ENCODE data around the gene KRTAP10-3. TPM values are rescaled to one million over a fixed set of nuclear protein-coding genes. Genes with fewer than 3 reads are reported as not detected.

The KRTAP10-3 gene
- total and polyA plus RNA-seq, 2 donors (not counting 3 experiments of a cell fraction or from before 2014, with no cell fraction given), result not detected

DNA sequence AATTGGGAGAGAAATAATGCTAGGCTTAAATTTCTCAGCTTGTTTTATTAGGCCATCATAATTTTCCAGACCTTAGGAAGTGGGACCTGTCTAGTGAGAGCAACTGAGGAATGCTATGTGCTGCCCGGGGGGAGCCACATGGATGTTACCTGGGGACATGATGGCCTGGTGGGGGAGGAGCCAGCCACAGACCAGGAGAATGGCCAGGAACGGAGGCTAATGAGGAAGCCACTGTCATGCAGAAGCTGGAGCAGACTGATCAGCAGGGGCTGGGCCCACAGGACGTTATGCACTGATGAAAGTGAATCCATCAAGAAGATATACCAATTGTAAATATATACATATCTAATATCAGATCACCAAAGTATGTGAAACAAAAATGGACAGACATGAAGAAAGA, 14.0 kb downstream of the KRTAP10-3 start:
- Histone ChIP-seq H3K27ac (ENCODE audit: insufficient read depth, low read depth, low read length) (no peak overlapping the region), H4K20me1 (replicated peaks; ENCODE audit: control insufficient read depth, extremely low read depth, insufficient read depth, low read length) (no peaks in the 10 kb centered on the region), H3K9ac (replicated peaks; ENCODE audit: extremely low read depth, insufficient read depth, low read length) (no peak overlapping the region), H3K9me3 (replicated peaks; ENCODE audit: control insufficient read depth, insufficient read depth, low read length) (no peaks in the 10 kb centered on the region), H3K36me3 (ENCODE audit: control insufficient read depth in 2 of 2, extremely low read depth in 1 of 2, insufficient read depth in 2 of 2, low read length in 2 of 2) (no peaks in the 10 kb centered on the region), H3K79me2 (ENCODE audit: control insufficient read depth, insufficient read depth, low read length) (no peaks in the 10 kb centered on the region), H2AFZ (ENCODE audit: low read depth, low read length) (no peak overlapping the region), H3K9me1 (replicated peaks; ENCODE audit: control insufficient read depth, extremely low read depth, insufficient read depth, low read length) (no peaks in the 10 kb centered on the region), H3K27me3 (ENCODE audit: control insufficient read depth in 2 of 2, insufficient read depth in 2 of 2, low read length in 2 of 2) (peaks cover 3 to 24% of the 10 kb centered on the region in 2 experiments), H3K4me2 (ENCODE audit: insufficient read depth, low read length) (no peak overlapping the region), H3K4me1 (ENCODE audit: control insufficient read depth, extremely low read depth, insufficient read depth, low read length) (no peaks in the 10 kb centered on the region), H3K4me3 (replicated peaks in 1 of 3; ENCODE audit: insufficient read depth in 1 of 3, low read depth in 1 of 3, low read length in 3 of 3) (no peak overlapping the region)
- BruUV-seq (replicated peaks), result no TSS peak
- POLR2A ChIA-PET, result no interaction called here
- dilution Hi-C loops (cut with MboI; ENCODE audit: extremely low pct_ligation_motif_present, low sequenced_read_pairs), result no loop called here
- DNase-seq (ENCODE audit: low read depth, low spot score), result no peak
- FAIRE-seq, result no peak
- CTCF ChIA-PET, result no interaction called here
- intact Hi-C loops (cut with micrococcal nuclease), result no loop called here
- TF ChIP-seq FOS (IDR thresholded peaks at IDR 0.05; ENCODE audit: borderline replicate concordance, insufficient read depth, low read length), result no peak
- TF ChIP-seq, protein P1, sequence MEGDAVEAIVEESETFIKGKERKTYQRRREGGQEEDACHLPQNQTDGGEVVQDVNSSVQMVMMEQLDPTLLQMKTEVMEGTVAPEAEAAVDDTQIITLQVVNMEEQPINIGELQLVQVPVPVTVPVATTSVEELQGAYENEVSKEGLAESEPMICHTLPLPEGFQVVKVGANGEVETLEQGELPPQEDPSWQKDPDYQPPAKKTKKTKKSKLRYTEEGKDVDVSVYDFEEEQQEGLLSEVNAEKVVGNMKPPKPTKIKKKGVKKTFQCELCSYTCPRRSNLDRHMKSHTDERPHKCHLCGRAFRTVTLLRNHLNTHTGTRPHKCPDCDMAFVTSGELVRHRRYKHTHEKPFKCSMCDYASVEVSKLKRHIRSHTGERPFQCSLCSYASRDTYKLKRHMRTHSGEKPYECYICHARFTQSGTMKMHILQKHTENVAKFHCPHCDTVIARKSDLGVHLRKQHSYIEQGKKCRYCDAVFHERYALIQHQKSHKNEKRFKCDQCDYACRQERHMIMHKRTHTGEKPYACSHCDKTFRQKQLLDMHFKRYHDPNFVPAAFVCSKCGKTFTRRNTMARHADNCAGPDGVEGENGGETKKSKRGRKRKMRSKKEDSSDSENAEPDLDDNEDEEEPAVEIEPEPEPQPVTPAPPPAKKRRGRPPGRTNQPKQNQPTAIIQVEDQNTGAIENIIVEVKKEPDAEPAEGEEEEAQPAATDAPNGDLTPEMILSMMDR (IDR thresholded peaks at IDR 0.05; ENCODE audit: extremely low read depth in 1 of 2, insufficient read depth in 1 of 2, low read depth in 1 of 2, low read length in 2 of 2), result no peak

DNA sequence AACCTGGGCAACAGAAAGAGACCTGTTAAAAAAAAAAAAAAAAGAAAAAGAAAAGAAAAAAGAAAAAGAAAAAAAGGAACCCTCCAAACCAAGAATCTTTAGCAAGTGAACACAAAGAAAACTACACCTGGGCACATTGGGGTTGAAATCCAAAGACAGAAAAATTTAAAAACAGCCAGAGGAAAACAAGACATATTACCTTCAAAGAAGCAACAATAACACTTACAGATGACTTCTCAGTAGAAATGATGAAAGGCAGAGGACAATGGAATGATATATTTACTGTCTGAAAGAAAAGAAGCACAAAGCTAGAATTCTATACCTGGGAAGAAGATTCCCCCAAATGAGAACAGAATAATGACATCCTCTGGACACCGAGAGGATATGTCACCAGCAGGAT, 15.9 kb downstream of the KRTAP10-3 start:
- no peak overlapping the region for H3K4me2 ChIP-seq (ENCODE audit: insufficient read depth, low read length)
- TF ChIP-seq JUN (IDR thresholded peaks at IDR 0.05; ENCODE audit: borderline replicate concordance, insufficient read depth, insufficient read length, low read depth) (no peak), FOS (IDR thresholded peaks at IDR 0.05; ENCODE audit: borderline replicate concordance, insufficient read depth, low read length) (no peak), MYC (IDR thresholded peaks at IDR 0.05; ENCODE audit: low read depth, low read length) (no peak), GATA2 (IDR thresholded peaks at IDR 0.05; ENCODE audit: insufficient read depth, insufficient read length, low read depth, low read length) (no peak), POLR2AphosphoS5 (IDR thresholded peaks at IDR 0.05; ENCODE audit: insufficient read depth, low read depth, low read length) (no peak), POLR2A (IDR thresholded peaks at IDR 0.05; ENCODE audit: low read depth, low read length) (no peak), EZH2 (IDR thresholded peaks at IDR 0.05; ENCODE audit: borderline replicate concordance, low read depth, low read length, severe bottlenecking) (no peak)
- TF ChIP-seq, protein P2, sequence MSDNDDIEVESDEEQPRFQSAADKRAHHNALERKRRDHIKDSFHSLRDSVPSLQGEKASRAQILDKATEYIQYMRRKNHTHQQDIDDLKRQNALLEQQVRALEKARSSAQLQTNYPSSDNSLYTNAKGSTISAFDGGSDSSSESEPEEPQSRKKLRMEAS (IDR thresholded peaks at IDR 0.05; ENCODE audit: insufficient read depth, insufficient read length), result no peak
- TF ChIP-seq, protein P1 (IDR thresholded peaks at IDR 0.05; ENCODE audit: extremely low read depth in 1 of 2, insufficient read depth in 1 of 2, low read depth in 1 of 2, low read length in 2 of 2), result no peak
- peaks cover 2 to 20% of the 10 kb centered on the region in 2 experiments for H3K27me3 ChIP-seq (ENCODE audit: control insufficient read depth in 2 of 2, insufficient read depth in 2 of 2, low read length in 2 of 2)
- no peak overlapping the region for H2AFZ ChIP-seq (ENCODE audit: low read depth, low read length)
- BruUV-seq (replicated peaks), result no TSS peak
- H3K9me3 ChIP-seq (replicated peaks; ENCODE audit: control insufficient read depth, insufficient read depth, low read length), result no peaks in the 10 kb centered on the region
- CTCF ChIA-PET, result no interaction called here
- no peak overlapping the region for H3K9ac ChIP-seq (replicated peaks; ENCODE audit: extremely low read depth, insufficient read depth, low read length)
- DNase-seq (ENCODE audit: low read depth, low spot score), result no peak
- no peak for FAIRE-seq
- H3K9me1 ChIP-seq (replicated peaks; ENCODE audit: control insufficient read depth, extremely low read depth, insufficient read depth, low read length), result no peaks in the 10 kb centered on the region
- POLR2A ChIA-PET, result no interaction called here
- dilution Hi-C loops (cut with MboI; ENCODE audit: extremely low pct_ligation_motif_present, low sequenced_read_pairs), result no loop called here
- no peak overlapping the region for H3K27ac ChIP-seq (ENCODE audit: insufficient read depth, low read depth, low read length)
- H3K4me1 ChIP-seq (ENCODE audit: control insufficient read depth, extremely low read depth, insufficient read depth, low read length), result no peaks in the 10 kb centered on the region
- intact Hi-C loops (cut with micrococcal nuclease), result no loop called here
- no peaks in the 10 kb centered on the region for H3K79me2 ChIP-seq (ENCODE audit: control insufficient read depth, insufficient read depth, low read length)
- H4K20me1 ChIP-seq (replicated peaks; ENCODE audit: control insufficient read depth, extremely low read depth, insufficient read depth, low read length), result no peaks in the 10 kb centered on the region
- no peaks in the 10 kb centered on the region for H3K36me3 ChIP-seq (ENCODE audit: control insufficient read depth in 2 of 2, extremely low read depth in 1 of 2, insufficient read depth in 2 of 2, low read length in 2 of 2)
- no peak overlapping the region for H3K4me3 ChIP-seq (replicated peaks in 1 of 3; ENCODE audit: insufficient read depth in 1 of 3, low read depth in 1 of 3, low read length in 3 of 3)
